GM21576 (cell line): ENCODE results near the gene PI4KB.
A peak's percentile ranks its signal among the peaks of the same experiment; 100 is the strongest.
"Not testable (repeated sequence)": the region's sequence is repeated elsewhere in the genome, so short reads cannot be mapped to it uniquely, and the experiment has no call there.

Experiments used
- ATAC-seq: cut with Tn5 transposase; IDR thresholded peaks from one replicate; pipeline ENCODE4 v1.9.1; 2021; ENCODE audit warnings: mild to moderate bottlenecking, moderate library complexity; ENCODE audit not compliant: unreplicated experiment

PI4KB gene

GRCh38 chr1:151327223-151327902 is at the start of gene PI4KB:
TSS of gene PI4KB (minus strand) at chr1:151327416. CDS start at chr1:151316481, 10,935 bp downstream.
- peak; percentile 73 for ATAC-seq

GRCh38 chr1:151373196-151373595 is 46.0 kb upstream of the PI4KB start:
- ATAC-seq, result no peak

GRCh38 chr1:151372058-151372934 is 45.1 kb upstream of the PI4KB start, which contains the start of gene SELENBP1:
TSS of gene SELENBP1 (minus strand) at chr1:151372705. CDS start at chr1:151372641, 64 bp downstream.
- ATAC-seq, result no peak

- no peak for ATAC-seq
Observed at GRCh38 chr1:151371370-151372057, 44.3 kb upstream of the PI4KB start.

GRCh38 chr1:151370211-151370911 is 43.1 kb upstream of the PI4KB start:
- ATAC-seq, result no peak

- ATAC-seq, result no peak
Observed at GRCh38 chr1:151369621-151370048, 42.4 kb upstream of the PI4KB start.

- ATAC-seq, result no peak
Observed at GRCh38 chr1:151369302-151369610, 42.0 kb upstream of the PI4KB start.

GRCh38 chr1:151368393-151369301 is 41.4 kb upstream of the PI4KB start:
- ATAC-seq, result no peak

- ATAC-seq, result no peak
Observed at GRCh38 chr1:151367658-151368392, 40.6 kb upstream of the PI4KB start.

GRCh38 chr1:151364996-151365395 is 37.8 kb upstream of the PI4KB start:
- ATAC-seq, result no peak

- no peak for ATAC-seq
Observed at GRCh38 chr1:151362308-151363155, 35.3 kb upstream of the PI4KB start.

- no peak for ATAC-seq
Observed at GRCh38 chr1:151361883-151362282, 34.7 kb upstream of the PI4KB start.

- ATAC-seq, result no peak
Observed at GRCh38 chr1:151356696-151357095, 29.5 kb upstream of the PI4KB start.

GRCh38 chr1:151352021-151352718 is 25.0 kb upstream of the PI4KB start:
- ATAC-seq, result no peak

GRCh38 chr1:151350323-151350722 is 23.1 kb upstream of the PI4KB start:
- ATAC-seq, result not testable (repeated sequence)

GRCh38 chr1:151347523-151348246 is 20.5 kb upstream of the PI4KB start:
- ATAC-seq, result no peak
